GM12873 (cell line): ENCODE data around the gene DLX4.

ENCODE experiments used
- CTCF ChIP-seq: IDR thresholded peaks from 2 replicates; pipeline ENCODE4 v1.5.1; 2012; ENCODE audit warnings: low read depth, mild to moderate bottlenecking, moderate library complexity, low read length, control low read depth; ENCODE audit not compliant: insufficient read depth; ENCODE audit errors: missing control alignments

The DLX4 gene

DNA sequence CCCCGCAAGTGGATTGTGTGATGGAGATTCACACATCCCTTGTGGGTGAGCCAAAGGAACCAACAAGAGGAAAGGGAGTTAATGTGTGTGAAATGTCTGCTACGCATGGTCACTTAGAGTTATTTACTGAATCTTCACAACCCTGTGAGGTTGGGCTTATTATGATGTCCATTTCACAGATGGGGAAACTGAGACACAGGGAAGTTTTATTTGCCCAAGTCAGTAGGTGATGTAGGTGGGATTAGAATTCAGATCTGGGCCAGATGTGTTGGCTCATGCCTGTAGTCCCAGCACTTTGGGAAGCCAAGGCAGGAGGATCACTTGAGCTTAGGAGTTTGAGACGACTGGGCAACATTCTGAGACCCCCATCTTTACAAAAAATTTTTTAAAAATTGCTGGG, 11.6 kb upstream of the DLX4 start:
- TF ChIP-seq CTCF: no peak

DNA sequence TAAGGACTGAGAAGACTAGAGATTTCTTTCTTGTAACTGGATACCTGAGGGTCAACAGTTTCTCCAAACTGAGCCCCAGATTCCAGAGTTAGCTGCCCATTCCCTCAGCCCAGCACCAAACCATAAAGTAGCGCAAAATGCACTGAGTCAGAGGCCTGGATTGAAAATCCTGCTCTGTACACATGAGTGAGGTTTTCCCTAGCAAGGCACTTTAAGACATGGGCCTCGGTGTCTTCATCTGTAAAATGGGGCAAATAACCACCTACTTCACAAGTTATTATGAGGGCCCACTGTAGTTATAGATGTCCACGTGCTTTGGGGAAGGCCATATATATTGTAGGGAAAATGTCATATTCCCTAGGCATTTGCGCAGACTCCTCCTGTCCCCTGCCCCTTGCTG, 10.3 kb upstream of the DLX4 start:
- TF ChIP-seq CTCF: no peak

- no peak for TF ChIP-seq CTCF
Observed at GRCh38 chr17:49959183-49959935, 9.6 kb upstream of the DLX4 start.

DNA sequence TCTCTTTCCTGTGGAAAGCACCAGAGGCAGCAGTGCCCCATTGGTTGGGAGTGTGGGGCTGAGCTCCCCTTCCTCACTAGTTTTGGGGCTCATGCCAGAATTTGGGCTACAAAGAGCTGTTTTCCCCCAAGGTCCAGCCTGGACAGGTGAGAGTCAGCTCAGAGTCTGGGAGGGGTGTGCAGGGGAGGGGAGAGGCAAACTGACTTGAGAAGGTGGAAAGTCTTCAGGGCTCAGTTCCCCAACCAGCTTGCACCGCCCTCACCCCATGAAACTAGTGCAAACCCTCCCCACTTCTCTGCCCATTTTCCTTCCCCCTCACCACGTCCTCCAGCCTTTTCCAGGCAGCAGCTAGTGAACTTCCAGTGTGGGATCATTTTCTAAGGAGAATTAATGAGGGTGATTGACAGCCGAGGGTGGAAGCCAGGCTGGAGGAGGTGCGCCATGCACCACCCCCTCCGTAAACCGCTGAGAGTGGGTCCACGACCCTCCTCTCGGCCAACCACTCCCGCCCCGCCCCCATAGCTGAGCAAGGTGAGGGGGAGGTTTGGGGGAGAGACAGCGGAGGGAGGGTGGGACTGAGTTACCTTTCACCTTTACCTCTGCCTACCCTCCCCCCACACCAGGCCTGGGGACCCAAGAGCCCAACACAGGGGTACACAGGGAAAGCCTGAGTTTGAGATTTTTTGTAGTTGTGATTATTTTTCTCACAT, 6.2 kb upstream of the DLX4 start:
- TF ChIP-seq CTCF: no peak

- no peak for TF ChIP-seq CTCF
Observed at GRCh38 chr17:49963309-49963625, 5.7 kb upstream of the DLX4 start.

DNA sequence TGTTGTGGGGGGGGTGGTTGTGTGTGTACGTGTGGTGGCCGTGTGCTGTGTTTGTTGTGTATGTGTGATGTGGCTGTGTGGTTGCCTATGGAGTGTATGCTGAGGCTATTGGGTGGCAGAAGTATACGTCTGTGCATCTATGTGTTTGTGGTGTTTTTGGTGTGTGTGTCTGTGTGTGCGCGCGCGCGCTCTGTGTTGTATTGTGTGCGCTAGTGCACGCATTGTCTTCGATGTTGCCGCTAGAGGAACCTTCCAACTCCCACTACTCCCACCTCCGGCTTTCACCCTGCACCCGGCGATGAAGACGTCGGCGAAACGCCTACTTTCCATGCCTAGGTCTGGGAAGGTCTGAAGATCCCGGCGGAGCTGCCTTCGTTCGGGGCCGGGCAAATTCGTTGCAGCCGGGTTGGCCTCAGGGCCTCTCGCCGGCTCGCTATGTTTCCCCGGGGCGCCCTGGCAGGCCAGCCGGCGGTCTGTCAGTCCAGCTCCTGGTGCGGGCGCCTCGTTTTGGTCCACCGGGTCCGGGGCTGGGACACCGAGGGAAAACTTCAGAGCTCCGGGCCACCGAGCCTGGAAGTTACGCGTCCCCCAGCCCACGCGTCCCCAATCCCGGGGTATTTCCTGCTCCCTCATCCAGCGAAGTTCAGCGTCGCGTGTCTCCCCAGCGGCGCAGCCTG, 5.2 kb upstream of the DLX4 start:
- no peak for TF ChIP-seq CTCF

- TF ChIP-seq CTCF: no peak
Observed at GRCh38 chr17:49964303-49964768, 4.7 kb upstream of the DLX4 start.
